HG02678 (cell line): ENCODE results near the gene EXOC1L.

Experiments
- ATAC-seq: cut with Tn5 transposase; IDR thresholded peaks from one replicate; pipeline ENCODE4 v1.9.1; 2021; ENCODE audit warnings: mild to moderate bottlenecking, moderate library complexity; ENCODE audit not compliant: unreplicated experiment

EXOC1L gene

GRCh38 chr4:55879224-55879623, 59.6 kb downstream of the EXOC1L start:
- no peak for ATAC-seq

GRCh38 chr4:55880652-55881280, 61.2 kb downstream of the EXOC1L start:
- ATAC-seq, result no peak

GRCh38 chr4:55884093-55884850, 64.7 kb downstream of the EXOC1L start:
- ATAC-seq, result no peak

- no peak for ATAC-seq
These were observed 65.2 kb downstream of the EXOC1L start for GRCh38 chr4:55884851-55885219.
